Subcutaneous adipose tissue (tissue), 4 donors: ENCODE results near the gene GCNA. TPM values are rescaled to one million over a fixed set of nuclear protein-coding genes. Genes with fewer than 3 reads are reported as not detected.

ENCODE experiments used
- total RNA-seq, 4 donors: library from RNA; depleted of rRNA; stranded (reverse); fragments of >200 nt; gene quantifications; one replicate each; pipeline ENCODE4 v1.1.0, GENCODE V29; 2016
- TF ChIP-seq, protein P1 (sequence below): fragments of 450-650 bp; IDR thresholded peaks from one replicate; pipeline ENCODE4 v1.5.1; 2016; ENCODE audit warnings: low read depth, mild to moderate bottlenecking, control low read depth, antibody characterized with exemption, moderate library complexity

GCNA gene
- total RNA-seq, 4 donors from 2014 or later = 4.1 to 5.7 (median 5.1) TPM

DNA sequence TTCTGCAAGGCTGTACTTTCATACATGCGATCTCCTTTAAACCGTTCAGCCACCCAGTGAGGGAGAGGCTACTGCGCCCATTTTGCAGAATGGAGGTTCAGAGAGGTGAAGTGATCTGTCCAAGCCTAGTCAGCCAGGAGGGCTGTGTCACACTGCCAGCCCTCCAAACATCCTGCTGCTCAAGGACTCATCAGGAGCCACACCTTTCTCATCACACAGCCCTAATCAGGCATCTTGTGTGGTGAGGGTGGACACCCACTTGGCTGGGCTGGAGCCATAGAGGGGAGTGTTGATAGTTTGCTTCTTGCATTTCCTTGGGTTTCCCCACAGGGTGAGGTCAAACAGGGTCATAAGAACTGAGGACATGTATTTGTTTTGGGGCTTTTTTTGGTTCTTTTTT lies 45.5 kb downstream of the GCNA start:
- TF ChIP-seq, protein P1, sequence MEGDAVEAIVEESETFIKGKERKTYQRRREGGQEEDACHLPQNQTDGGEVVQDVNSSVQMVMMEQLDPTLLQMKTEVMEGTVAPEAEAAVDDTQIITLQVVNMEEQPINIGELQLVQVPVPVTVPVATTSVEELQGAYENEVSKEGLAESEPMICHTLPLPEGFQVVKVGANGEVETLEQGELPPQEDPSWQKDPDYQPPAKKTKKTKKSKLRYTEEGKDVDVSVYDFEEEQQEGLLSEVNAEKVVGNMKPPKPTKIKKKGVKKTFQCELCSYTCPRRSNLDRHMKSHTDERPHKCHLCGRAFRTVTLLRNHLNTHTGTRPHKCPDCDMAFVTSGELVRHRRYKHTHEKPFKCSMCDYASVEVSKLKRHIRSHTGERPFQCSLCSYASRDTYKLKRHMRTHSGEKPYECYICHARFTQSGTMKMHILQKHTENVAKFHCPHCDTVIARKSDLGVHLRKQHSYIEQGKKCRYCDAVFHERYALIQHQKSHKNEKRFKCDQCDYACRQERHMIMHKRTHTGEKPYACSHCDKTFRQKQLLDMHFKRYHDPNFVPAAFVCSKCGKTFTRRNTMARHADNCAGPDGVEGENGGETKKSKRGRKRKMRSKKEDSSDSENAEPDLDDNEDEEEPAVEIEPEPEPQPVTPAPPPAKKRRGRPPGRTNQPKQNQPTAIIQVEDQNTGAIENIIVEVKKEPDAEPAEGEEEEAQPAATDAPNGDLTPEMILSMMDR = no peak

DNA sequence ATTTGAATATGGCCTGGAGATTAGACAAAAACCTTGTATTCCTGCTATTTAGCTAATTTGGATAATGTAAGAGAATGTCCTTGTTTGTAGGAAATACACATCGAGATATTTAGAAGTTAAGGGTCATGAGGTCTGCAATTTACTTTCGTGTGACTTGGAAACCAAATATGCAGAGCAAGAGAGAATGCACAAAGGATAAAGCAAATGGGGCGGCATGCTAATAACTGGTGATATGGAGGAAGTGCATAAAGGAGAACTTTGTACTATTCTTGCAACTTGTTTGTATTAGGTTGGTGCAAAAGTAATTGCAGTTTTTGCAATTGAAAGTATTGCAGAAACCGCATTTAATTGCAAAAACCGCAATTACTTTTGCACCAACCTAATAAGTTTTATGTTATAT lies 47.2 kb downstream of the GCNA start:
- TF ChIP-seq, protein P1 = no peak

DNA sequence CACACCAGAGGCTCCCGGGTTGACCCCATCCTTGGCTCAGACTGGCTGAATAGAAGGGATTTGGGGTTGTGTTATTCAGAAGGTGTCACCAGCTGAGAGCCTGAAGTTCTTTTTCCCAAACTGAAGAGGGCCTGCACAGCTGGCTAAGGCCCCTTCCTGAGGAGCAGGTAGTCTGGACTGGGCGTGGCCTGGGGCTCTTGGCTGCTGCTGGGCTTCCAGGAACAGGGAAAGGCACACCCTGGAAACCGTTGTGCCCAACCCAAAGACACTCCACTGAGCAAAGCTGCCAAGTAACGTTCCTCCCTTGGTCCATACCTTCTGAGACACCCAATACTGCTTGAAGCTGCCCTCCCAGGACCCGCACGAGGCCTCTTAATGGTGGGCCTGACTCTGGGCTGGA lies 48.3 kb downstream of the GCNA start:
- TF ChIP-seq, protein P1 = no peak

DNA sequence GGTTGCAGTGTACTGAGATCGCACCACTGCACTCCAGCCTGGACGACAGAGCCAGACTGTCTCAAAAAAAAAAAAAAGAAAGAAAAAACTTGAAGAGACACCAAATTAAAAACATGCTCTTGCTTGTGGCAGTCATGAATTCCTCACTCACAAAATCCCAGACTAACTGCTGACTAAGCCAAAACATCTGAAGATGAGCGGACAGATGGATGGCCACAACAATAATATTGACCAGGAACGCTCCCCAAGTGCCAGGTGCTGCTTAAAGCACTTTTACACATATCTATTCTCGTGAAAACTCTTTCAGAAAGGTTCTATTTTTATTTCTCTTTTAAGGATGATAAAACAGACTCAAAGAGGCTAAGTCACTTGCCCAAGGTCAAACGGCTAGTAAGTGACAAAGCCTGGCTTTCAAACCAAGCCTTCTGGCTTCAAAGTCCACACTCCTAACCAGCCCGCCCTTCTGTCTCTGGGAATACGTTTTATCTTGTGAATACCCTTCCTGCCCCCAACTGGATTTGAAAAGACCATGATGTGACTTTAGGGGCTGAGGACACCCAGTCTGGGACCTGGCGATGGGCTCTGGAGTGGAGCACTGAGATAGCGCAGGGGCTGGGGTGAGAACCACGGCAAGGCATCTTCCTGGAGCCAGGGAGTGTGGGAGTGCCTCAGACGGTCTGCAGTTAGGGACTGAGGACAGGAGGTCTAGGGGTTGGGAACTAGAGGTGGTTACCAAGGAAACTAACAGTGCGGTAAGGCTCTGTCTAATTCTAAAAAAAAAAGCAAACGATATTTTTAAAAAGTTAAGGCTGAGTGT lies 49.6 kb downstream of the GCNA start:
- TF ChIP-seq, protein P1 = no peak

DNA sequence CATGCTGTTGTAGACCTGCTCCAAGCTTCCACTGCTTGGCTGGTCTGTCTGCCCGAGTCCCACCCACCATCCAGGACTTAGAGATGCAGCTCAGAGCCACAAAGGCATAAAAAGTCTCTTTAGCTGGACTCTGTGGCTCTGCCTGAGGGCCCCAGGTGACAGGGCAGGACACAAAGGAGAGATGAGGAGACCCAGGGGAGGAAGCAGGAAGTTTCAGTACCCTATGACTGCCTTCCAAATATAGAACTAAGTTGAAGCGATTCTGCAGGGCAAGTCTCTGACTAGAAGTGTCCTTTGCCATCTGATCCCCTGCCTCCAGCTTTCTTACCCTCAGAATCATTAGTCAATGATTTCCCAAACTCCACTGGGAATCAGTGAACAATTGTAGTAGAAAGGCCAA lies 51.2 kb downstream of the GCNA start:
- TF ChIP-seq, protein P1 = no peak

DNA sequence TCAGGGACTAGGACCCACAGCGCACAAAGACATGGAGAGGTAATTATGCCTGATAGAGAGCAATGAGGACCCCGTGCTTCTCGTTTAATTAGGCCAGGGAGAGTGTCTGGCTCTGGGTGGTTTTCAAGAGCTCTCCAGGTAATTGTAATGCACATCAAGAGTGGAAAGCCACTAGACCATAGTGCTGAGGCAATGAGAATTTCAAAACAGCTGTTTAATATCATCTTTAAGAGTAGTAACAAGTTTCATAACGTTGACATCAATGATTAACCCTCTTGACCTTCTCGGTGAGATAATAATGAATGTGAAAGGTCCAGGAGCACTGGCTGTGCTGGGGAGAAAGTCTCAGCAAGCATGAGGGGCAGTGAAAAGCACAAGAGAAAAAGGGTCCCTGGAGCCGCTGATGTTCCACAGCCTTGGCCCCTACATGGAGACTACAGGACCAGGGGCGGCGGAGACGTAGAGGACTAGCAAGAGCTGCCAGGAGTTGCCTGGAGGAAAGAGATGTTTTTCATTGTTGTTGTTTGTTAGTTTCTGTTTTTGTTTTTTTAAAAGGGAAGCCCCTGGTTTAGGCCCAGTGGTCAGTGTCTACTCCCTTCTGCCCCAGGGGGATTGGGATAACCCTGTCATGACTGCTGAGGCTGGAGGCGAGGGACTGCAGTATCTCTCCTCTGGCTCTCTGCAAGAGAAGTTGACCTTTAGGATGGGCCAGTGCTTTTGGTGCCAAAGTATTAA lies 54.9 kb downstream of the GCNA start:
- TF ChIP-seq, protein P1 = no peak

DNA sequence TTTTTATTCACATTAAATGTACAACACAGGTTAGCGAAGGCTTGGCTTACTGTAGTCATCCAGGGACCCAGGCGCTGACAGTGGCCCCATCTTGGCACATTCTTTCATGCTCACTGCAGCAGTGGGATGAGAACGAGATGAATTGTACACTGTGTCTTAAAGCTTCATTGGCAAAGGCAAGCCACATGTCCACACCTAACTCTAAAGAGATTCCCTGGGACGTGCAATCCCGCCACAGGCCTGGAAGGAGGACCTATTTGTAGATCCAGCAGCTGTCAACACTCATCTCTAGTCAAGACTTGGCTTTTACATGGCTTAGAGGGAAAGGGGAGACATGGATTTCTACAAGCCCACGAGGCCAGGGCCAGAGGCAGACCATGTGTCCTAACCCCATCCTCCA lies 56.1 kb downstream of the GCNA start:
- TF ChIP-seq, protein P1 = no peak
